Measurements from ENCODE around the gene PRKACB.

The PRKACB gene

DNA sequence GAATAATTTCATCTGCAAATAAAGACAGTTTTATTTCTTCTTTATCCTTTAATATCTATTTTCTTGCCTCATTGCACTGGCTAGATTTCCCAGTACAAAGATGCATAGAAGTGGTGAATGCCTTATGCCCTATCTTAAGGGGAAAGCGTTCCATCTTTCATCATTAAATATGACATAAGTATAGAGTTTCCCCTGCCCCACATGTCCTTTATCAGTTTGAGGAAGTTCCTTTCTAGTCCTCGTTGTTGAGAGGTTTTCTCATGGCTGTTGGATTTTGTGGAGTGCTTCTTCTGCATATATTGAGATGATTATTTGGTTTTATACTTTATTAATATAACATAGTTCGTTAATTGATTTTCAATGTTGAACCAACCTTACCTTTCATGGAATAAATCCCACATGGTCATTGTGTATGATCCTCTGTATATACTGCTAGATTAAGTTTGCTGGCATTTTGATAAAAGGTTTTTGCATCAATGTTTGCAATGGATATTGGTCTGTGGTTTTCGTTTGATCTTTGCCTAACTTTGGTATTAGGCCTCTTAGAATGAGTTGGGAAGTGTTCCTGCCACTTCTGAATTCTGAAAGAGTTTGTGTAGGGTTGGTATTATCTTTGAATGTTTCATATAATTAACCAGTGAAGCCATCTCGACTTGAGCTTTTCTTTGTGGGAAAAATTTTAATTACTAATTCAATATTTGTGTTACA, 15.6 kb downstream of the PRKACB start:
- no peak for DNase-seq

DNA sequence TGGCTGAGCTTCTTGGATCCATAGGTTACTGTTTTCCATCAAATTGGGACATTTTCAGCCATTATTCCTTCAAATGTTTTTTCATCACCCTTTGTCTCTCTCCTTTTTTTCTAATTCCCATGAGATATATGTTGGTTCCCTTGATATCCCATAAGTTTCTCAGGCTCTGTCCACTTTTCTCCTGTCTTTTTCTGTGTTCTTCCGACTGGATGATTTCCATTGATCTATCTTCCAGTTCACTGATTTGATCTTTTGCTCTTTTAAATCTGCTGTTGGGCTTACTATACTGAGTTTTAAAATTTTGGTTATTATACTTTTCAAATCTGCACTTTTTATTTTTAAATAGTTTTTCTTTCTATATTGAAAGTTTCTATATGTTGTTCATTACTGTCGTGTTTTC, 18.2 kb downstream of the PRKACB start:
- DNase-seq = no peak

DNA sequence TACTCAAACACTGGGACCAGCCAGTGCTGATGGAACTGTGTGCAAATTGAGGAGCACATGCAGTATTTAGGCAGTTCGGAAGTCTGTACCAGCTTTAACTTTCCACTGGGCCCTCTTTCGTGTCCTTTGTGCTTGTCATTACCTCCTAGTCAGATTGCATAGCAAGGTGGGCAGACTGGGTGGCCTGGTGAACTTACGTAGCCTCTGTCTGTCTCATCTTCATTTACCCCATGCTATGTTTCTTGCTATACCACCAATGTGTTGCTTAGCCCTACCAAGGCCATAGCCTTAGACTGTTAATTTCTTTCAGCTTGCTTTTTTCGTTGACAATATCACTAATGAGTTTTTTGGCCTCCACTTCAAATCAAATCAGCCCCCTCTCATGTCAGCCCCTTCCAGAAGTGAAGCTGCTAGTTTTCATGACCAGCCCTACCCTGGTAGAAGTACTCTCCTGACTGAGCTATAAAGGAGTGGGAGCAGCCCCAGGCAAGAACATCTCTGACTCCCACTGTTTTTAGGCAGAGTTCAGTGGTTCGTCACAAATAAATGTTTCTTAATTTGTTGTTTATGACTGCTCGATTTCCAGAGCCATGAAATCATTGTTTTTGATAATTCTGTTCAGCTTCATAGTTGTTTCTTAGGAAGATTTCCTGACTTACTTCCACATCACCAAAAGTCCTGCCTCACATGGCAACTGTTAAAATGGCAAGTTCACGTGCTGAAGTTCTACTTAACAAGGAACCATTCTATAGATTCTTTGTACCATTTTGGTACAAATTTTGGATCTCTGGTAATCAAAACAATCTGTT, 19.3 kb downstream of the PRKACB start:
- DNase-seq = peak; percentile 47

DNA sequence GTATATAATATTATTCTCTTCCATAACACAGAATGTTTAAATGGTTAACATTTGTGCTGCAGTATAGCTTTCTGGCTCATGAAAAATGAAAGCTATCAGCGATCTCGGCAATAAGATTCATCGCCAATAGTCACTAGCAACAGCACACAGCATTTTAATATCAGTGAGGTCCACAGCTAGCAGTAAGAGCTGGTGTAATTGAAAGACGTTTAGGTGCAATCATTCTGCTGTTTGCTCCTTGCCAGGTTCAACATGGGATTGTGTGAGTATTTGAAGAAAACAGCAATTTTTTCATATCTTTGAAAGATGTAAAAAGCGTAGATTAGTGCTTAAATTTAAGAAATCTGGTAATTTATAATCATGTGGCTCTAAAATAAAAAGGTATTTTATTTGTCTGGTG, 20.1 kb downstream of the PRKACB start:
- peak; percentile 85 for DNase-seq

DNA sequence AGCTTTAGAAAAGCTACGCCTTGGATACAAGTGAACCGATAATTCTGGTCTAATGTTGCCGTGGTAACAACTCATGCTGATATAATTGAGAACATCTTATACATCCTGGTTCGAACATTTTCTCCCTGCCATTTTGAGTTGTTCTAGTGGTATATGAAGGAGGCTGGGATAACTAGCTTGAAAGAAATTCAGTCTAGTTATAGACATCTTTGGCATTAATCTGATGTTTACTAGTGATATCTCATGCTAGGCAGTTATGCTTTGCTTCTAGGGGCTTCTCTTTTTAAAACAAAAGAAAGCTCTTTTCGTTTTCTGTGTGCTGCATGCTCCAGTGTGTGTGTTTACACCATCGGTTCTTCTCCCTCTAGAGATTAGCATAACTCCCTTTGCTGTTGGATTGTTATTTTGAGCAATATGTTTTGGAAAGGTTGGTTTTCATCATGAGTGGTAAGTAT, 20.5 kb downstream of the PRKACB start:
- peak; percentile 85 for DNase-seq

DNA sequence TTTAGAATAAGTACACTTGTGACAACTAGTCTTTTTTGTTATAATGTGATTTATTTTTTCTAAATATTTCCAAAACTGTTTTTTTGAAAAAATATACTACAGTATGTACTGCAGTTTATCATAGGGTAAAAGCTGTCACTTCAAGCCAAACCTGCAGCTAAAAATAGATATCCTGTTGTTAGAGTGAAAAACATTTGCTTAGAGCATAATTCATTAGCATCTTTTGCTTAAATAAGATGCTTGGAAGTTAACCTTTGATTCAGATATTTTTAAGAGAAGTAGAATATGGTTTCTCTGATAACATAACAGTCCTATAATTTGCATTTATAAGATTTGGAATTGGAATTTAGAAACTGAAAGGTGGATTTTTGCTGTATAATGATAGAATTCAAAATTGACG, 21.5 kb downstream of the PRKACB start:
- peak; percentile 9 for DNase-seq

DNA sequence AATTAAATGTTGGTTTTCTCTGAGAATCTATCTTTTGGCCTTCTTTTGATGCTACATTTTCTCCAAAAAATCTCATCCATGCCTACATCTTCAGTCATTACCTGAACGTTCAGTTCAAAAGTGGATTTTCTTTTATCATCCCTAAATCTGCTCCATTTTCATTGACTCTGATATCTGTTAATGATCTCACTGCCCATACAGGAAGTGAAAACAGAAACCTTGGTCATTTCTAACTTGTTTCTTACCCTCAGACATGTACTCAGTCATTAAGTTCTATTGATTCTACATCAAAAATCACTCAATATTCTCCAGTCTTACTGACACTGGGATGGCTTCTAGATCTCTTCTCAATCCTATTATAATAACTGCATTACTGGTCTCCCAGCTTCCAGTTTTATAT, 22.7 kb downstream of the PRKACB start:
- DNase-seq = no peak

DNA sequence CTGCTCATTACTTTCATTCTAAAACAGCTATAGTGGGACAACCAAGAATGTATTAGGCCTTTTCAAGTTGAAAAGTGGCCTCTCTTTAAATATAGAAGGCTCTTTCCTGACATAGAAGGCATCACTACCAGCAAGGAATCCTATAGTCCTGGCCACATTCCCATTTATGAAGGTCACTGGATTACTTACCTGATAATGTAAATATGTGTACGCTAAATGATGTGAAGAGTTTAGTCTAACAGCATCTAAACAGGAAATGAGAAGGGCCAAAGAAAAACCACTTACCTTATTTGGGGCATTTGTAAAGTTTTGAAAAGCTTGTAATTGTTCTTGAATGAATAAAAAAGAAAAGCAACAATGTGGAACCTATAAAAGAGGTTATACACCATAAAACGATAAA, 24.7 kb downstream of the PRKACB start:
- DNase-seq = no peak

DNA sequence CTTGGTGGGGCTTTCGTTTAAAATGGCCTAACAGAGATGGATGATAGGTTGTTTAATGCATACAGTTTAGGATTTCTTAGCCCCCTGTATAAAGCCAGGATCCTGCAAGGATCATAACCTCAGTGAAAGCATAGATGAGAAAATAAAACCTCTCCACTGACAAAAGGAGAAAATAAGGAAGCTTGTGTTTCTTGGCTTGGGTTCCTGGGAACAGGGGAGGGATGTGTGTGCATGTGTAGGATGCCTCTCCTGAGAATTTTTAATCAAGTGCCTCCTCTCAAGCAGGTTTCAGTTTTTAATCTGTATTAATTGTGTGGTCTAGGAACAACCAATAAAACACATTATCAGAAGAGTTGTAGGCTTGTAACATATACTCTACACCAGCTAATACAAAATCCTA, 26.1 kb downstream of the PRKACB start:
- no peak for DNase-seq

DNA sequence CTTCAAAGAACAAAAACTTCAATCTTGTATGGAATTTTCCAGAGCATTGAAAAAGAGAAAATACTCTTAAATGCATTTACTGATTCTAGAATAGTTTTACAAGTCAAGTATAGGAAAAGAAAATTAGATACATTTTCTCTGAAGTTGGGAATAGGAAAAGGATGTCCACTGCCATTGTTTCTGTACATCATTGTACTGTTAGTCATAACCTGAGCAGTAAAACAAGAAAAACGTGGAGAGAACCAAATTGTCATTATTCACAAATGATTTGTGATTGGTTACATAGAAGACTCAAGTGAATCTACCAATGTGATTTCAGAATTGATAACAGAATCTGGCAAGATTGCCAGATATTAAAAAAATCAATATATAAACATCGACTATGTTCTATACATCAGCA, 27.4 kb downstream of the PRKACB start:
- no peak for DNase-seq

DNA sequence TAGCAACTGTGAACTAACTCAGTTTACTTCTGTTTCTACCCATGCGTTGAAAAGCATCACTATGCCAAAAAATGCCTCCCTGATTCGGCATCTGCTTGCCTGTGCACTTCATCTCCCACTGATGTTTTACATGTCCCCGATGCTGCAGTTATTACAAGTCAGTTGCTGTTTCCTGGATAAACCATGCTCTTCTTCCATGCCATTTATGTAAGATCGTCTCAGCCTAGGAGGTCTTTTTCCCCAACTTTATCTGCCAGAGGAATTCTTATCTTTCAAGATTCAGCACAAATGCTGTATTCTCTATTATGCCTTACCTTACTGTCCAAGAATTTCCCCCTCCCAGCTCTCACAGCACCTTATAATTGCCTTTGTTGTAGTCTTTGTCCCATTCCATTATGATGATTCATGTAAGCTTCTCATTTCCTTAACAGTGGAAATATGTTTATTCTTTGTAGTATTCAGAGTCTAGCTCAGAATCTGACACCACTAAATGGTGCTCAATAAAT, 30.0 kb downstream of the PRKACB start:
- DNase-seq = no peak

DNA sequence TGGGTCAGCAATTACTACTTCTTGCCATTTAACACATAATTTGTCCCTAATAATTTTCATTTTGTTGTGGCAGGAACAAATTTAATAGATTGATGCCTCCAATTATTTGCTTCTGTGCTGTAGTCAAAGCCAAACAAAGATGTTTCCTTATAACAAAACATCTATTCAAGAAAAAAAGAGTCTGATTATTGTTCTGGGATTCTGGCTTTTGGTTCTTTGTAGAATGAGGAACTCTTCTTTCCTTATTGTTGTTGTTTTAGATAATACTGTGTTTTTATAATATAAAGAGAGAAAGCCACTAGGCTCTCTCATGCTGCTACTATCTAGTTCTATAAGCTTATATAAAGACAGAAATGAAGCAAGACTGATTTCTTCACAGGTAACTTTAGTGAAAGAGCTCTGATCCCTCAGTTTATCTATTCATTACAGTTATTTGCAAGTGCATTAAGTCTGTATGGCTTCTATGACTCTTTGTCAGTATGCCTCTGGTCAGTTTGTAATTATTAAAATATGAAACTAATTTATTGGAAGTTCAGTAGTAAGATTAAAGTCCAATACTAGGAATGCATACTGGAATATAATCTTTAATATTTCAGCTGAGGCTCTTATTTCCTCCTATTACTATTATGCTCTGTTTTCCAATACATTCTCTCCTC, 37.4 kb downstream of the PRKACB start:
- no peak for DNase-seq

DNA sequence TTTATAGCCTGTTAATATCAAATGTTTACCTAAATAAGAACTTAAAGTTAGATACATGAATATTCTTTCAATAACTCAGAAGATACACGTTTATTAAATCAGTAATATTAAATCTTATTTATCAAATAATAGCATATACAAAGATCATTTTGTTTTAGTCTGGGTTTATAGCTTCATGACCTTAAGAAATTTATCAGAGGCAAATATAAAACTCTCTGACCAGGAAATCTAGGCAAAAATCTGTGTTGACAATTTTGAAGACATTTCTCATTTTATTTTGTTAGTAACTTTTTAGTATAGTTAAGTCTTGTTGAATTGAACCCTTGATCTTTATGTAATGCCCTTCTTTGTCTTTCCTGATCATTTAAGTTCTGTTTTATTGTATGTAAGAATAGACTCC, 46.4 kb downstream of the PRKACB start:
- DNase-seq = no peak

DNA sequence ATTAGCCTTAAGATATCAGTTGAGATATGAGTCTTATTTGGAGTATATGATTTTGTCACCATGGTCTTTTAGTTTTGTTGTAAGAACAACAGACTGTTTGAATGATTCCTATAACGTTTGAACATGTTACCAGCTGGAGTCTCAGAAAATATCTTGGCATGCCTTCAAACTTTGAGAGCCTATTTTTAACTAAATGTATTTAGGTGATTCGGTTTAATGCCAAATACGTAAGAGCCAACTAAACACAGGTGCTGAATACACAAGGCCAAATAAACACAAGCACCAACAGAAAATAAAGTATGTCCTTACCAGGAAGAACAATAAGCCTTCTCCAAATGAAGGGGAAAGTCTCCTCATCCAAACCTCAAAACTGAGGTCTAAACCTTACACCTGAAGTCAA, 48.6 kb downstream of the PRKACB start:
- DNase-seq = no peak

DNA sequence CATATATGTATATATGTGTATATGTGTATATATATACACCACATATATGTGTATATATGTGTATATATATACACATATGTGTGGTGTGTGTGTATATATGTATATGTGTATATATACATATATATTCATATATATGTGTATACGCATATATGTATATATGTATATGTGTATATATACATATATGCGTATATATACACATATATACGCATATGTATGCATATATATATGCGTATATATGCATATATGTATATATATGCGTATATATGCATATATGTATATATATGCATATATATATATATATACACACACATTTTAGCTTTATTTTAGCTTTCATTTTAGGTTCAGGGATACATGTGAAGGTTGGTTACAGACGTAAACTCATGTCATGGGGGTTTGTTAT, 54.8 kb downstream of the PRKACB start:
- DNase-seq = no peak

DNA sequence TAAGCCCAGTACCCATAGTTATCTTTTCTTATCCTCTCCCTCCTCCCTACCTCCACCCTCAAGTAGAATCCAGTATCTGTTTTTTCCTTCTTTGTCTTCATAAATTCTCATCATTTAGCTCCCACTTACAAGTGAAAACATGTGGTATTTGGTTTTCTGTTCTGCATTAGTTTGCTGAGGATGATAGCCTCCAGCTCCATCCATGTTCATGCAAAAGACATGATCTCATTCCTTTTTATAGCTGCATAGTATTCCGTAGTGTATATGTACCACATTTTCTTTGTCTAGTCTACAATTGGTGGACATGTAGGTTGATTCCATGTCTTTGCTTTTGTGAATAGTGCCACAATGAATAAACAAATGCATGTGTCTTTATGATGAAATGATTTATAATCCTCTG, 55.2 kb downstream of the PRKACB start:
- DNase-seq = no peak

DNA sequence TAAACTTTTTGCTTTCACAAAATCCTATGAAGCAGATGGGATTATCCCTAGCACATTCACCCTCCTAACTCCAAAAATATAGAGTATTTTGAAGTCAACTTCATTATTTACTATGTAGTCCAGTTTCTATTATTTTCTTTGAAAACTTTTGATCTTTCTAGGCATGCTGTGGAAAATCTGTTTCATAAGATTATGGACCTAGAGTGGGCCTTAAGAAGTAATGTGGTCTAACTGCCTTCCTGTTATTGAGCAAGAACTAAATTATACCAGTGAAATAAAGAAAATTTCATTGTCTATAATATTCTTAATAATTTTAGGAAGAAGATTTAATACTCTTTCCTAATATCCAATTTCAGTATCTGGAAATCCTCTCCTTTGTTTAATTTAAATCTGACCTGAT, 58.1 kb downstream of the PRKACB start:
- no peak for DNase-seq

DNA sequence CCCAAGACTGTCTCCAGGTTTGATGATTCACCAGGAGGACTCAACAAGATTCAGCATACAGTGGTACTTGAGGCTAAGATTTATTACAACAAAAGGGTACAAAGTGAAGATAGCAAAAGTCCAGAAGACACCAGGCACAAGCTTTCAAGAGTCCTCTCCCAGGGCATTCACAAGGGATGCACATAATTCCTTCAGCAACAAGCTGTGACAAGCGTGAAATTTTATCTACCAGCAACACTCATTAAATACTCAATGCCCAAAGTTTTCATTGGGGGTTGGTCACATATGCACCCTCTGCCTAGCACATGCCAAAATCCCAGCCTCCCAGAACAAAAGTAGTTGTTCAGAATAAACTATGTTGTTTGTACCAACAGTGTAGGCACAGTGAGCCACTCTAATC, 62.3 kb downstream of the PRKACB start:
- DNase-seq = no peak

DNA sequence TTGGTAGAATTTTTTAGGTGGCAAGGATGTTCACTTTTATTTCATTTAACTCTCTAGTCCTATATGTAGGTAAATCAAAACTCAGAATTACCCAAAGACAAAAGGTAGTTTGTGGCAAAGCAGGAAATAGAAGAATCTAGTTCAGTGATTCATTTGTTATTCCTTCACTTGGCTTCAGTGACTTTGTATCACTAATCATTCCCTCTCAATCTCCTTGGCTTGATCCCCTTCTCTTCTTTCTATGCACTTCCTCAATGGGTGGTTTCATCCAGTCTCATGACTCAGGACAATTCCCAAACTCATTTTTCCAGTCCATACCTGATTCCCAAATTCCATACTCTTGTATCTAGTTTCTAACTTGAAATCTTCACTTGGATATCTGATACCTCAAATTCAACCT, 64.9 kb downstream of the PRKACB start:
- DNase-seq = no peak

DNA sequence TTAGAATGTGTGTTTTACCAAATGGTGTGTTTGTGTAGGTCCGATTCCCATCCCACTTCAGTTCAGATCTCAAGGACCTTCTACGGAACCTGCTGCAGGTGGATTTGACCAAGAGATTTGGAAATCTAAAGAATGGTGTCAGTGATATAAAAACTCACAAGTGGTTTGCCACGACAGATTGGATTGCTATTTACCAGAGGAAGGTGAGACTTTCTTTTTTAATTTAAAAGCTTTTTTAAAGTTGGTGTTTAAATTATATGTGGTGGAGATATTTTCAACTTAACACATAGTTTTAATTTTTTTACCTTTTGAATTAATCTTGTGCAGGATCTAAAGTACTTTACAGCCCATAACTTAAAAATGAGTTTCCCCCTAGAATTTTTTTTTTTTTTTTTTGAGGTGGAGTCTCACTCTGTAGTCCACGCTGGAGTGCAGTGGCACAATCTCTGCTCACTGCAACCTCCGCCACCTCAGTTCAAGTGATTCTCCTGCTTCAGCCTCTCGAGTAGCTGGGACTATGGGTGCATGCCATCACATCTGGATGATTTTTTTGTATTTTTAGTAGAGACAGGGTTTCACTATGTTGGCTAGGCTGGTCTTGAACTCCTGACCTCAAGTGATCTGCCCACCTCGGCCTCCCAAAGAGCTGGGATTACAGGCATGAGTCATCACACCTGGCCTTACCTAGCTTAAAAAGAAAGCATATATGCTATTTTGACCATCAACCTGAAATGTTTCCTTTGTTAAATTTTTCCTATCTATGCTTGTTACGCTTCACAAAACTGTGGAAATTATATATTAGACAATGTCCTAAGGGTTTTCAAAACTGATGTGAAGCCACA, 70.3 kb downstream of the PRKACB start:
- DNase-seq = no peak

DNA sequence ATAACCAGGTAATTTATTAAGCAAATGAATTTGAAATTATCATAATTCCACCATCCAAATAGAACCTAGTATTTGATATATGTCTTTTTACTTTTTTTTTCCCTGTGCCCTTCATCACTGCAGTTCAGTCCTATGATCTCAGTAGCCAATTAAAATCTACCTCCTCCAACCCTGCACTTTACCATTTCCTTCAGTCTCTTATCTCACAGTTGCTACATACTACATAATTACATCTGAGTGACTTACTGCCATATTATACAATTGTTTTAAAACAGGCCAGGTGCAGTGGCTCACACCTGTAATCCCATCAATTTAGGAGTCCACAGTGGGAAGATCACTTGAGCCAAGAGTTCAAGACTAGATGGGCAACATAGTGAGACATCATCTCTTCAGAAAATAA, 73.2 kb downstream of the PRKACB start:
- DNase-seq = no peak

DNA sequence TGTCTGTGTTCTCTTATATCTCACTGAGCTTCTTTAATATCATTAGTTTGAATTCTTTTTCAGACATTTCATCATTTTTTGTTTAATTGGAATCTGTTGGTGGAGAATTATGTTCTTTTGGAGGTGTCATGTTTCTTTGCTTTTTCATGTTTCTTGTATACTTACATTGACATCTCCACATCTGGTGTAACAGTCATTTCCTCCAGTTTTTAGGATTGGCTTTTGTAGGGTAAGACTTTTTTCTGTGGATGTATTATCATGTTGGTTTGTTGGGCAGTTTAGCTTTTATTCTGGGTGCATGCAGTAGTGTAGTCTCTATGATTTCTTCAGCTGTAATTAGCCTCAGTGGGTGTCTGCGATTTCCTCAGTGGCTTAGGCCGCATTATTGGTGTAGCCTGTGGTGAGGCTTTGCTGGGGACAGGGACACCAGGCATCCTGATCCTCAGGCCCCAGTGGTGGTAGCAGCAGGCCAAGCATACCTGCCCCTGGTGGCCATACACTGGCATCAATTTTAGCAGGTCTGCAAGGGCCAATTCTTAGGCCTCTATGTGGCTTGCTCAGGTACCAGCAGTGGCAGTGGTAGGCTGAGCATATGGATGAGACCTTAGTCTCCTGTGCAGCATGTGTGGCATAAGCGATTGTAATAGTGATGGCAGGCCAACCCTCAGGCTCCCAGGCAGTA, 79.8 kb downstream of the PRKACB start:
- no peak for DNase-seq

All from NCI-H1092 treated with DMSO at 0.1 percent for 48 hours (cell line).